Endothelial cell of umbilical vein (primary cell): Measurements from ENCODE around the gene TDRKH. TPM values are rescaled to one million over a fixed set of nuclear protein-coding genes. Genes with fewer than 3 reads are reported as not detected.
A peak's percentile ranks its signal among the peaks of the same experiment; 100 is the strongest.

ENCODE experiments used
- BruUV-seq: library from RNA; stranded (reverse); fragments of 400-500 nt; replicated peaks from 2 replicates; lab custom pipeline; 2021; lab: Mats Ljungman, UMichigan
- CTCF ChIA-PET: fragments of 300-600, 350-600 bp; sonication (Branson Sonifier 250); formaldehyde crosslinking; loops from one replicate; lab custom pipeline; 2021; ENCODE audit warnings: antibody characterized with exemption, inconsistent platforms; lab: Charles Lee
- POLR2A ChIA-PET: fragments of 300-600, 350-600 bp; sonication (Branson Sonifier 250); formaldehyde crosslinking; loops from one replicate; lab custom pipeline; 2021; ENCODE audit warnings: antibody characterized with exemption, inconsistent platforms; lab: Charles Lee
- DNase-seq: peaks from one replicate; pipeline ENCODE4 v3.0.0-alpha.2; 2011; ENCODE audit warnings: low read depth, low spot score
- FAIRE-seq: peaks from 2 replicates; lab custom pipeline; 2011; peaks lifted over from hg19 to GRCh38; lab: Jason Lieb, UNC
- H2AFZ ChIP-seq: 2 replicates; pipeline ENCODE4 v1.6.0; 2012; ENCODE audit warnings: low read depth, low read length, control low read depth, inconsistent platforms
- H3K27ac ChIP-seq: 2 replicates; pipeline ENCODE4 v1.5.1; 2011; ENCODE audit warnings: low read depth, mild to moderate bottlenecking, control low read depth, low read length, moderate library complexity; ENCODE audit not compliant: insufficient read depth
- H3K27me3 ChIP-seq, 2 experiments: 2 replicates each; pipeline versions ENCODE4 v1.6.0 to v1.6.1; 2011; ENCODE audit warnings: low read length in 2 of 2, mixed read lengths in 1 of 2; ENCODE audit not compliant: control insufficient read depth in 2 of 2, insufficient read depth in 2 of 2
- H3K36me3 ChIP-seq, 2 experiments: 2 replicates in 1 of 2; 3 replicates in 1 of 2; pipeline ENCODE4 v1.5.1; 2011; ENCODE audit warnings: low read length in 2 of 2, mild to moderate bottlenecking in 1 of 2, moderate library complexity in 1 of 2; ENCODE audit not compliant: control insufficient read depth in 2 of 2, insufficient read depth in 2 of 2; ENCODE audit errors: extremely low read depth in 1 of 2
- H3K4me1 ChIP-seq: 3 replicates; pipeline ENCODE4 v1.5.1; 2011; ENCODE audit warnings: mild to moderate bottlenecking, low read length; ENCODE audit not compliant: control insufficient read depth, insufficient read depth; ENCODE audit errors: extremely low read depth
- H3K4me2 ChIP-seq: 2 replicates; pipeline ENCODE4 v1.6.1; 2011; ENCODE audit warnings: low read length, control low read depth, mixed read lengths; ENCODE audit not compliant: insufficient read depth
- H3K4me3 ChIP-seq, 3 experiments: fragments of 200-600 bp in 1 of 3; sonication (generic), shearing (Covaris generic) in 1 of 3; replicated peaks in 1 of 3; 2 replicates each; pipeline ENCODE4 v1.5.1; 2011 to 2016; ENCODE audit warnings: control low read depth in 3 of 3, low read length in 3 of 3, mild to moderate bottlenecking in 2 of 3, inconsistent platforms in 1 of 3, low read depth in 1 of 3, moderate library complexity in 1 of 3; ENCODE audit not compliant: insufficient read depth in 1 of 3
- H3K79me2 ChIP-seq: 2 replicates; pipeline ENCODE4 v1.6.0; 2012; ENCODE audit warnings: low read length, inconsistent platforms; ENCODE audit not compliant: control insufficient read depth, insufficient read depth
- H3K9ac ChIP-seq: replicated peaks from 2 replicates; pipeline ENCODE3; 2011; ENCODE audit warnings: low read length, control low read depth; ENCODE audit not compliant: insufficient read depth; ENCODE audit errors: extremely low read depth
- H3K9me1 ChIP-seq: replicated peaks from 3 replicates; pipeline ENCODE4 v1.6.0; 2011; ENCODE audit warnings: mild to moderate bottlenecking, low read length; ENCODE audit not compliant: control insufficient read depth, insufficient read depth; ENCODE audit errors: extremely low read depth
- H3K9me3 ChIP-seq: replicated peaks from 2 replicates; pipeline ENCODE4 v1.5.1; 2012; ENCODE audit warnings: low read length, inconsistent platforms; ENCODE audit not compliant: control insufficient read depth, insufficient read depth
- H4K20me1 ChIP-seq: replicated peaks from 2 replicates; pipeline ENCODE3; 2011; ENCODE audit warnings: mild to moderate bottlenecking, low read length; ENCODE audit not compliant: control insufficient read depth, insufficient read depth; ENCODE audit errors: extremely low read depth
- EZH2 ChIP-seq: IDR thresholded peaks from 2 replicates; pipeline ENCODE4 v1.6.1; 2012; ENCODE audit warnings: borderline replicate concordance, low read depth, mild to moderate bottlenecking, moderate library complexity, low read length, inconsistent platforms; ENCODE audit not compliant: severe bottlenecking
- FOS ChIP-seq: IDR thresholded peaks from 2 replicates; pipeline ENCODE4 v1.6.1; 2011; ENCODE audit warnings: mild to moderate bottlenecking, low read length, moderate library complexity, borderline replicate concordance; ENCODE audit not compliant: insufficient read depth
- GATA2 ChIP-seq: IDR thresholded peaks from 2 replicates; pipeline ENCODE4 v1.7.0; 2011; ENCODE audit warnings: low read depth, mild to moderate bottlenecking, moderate library complexity, mixed read lengths, low read length; ENCODE audit not compliant: insufficient read length, insufficient read depth
- JUN ChIP-seq: IDR thresholded peaks from 2 replicates; pipeline ENCODE4 v1.6.1; 2011; ENCODE audit warnings: borderline replicate concordance, low read depth; ENCODE audit not compliant: insufficient read length, insufficient read depth
- MYC ChIP-seq: IDR thresholded peaks from one replicate; pipeline ENCODE4 v1.6.1; 2011; ENCODE audit warnings: mild to moderate bottlenecking, low read depth, low read length
- POLR2A ChIP-seq: IDR thresholded peaks from 2 replicates; pipeline ENCODE4 v1.6.1; 2012; ENCODE audit warnings: low read depth, mild to moderate bottlenecking, control low read depth, low read length
- POLR2AphosphoS5 ChIP-seq: IDR thresholded peaks from 2 replicates; pipeline ENCODE4 v1.6.1; 2012; ENCODE audit warnings: low read depth, mild to moderate bottlenecking, control low read depth, low read length, moderate library complexity; ENCODE audit not compliant: insufficient read depth
- dilution Hi-C: fragments of 300-500 bp; cut with MboI; formaldehyde crosslinking; loops from one replicate; pipeline ENCODE4 v1.15.0; 2019; ENCODE audit warnings: low sequenced_read_pairs; ENCODE audit not compliant: extremely low pct_ligation_motif_present
- intact Hi-C: fragments of 100-400 bp; cut with micrococcal nuclease; formaldehyde crosslinking; loops from one replicate; pipeline ENCODE4 v1.10.0; 2022
- polyA plus RNA-seq, 4 experiments: library from polyadenylated mRNA; depleted of rRNA in 3 of 4; stranded (reverse) in 3 of 4; unstranded in 1 of 4; fragments of >200 nt; gene quantifications; 2 replicates each; pipeline versions ENCODE4 v1.2.1 to v1.2.3, GENCODE V29; 2011 to 2012; ENCODE audit warnings: missing spikeins in 1 of 4
- total RNA-seq: library from RNA; stranded (reverse); gene quantifications from 2 replicates; pipeline ENCODE4 v1.2.3, GENCODE V29; 2021
- TF ChIP-seq, protein P1 (sequence below), 2 donors: IDR thresholded peaks; 1 replicate in 1 of 2; 2 replicates in 1 of 2; pipeline ENCODE4 v1.5.1; 2011; ENCODE audit warnings: low read length in 2 of 2, mild to moderate bottlenecking in 2 of 2, moderate library complexity in 2 of 2, control low read depth in 1 of 2, inconsistent platforms in 1 of 2, low read depth in 1 of 2; ENCODE audit not compliant: insufficient read depth in 1 of 2; ENCODE audit errors: extremely low read depth in 1 of 2
- TF ChIP-seq, protein P2 (sequence below): IDR thresholded peaks from 2 replicates; pipeline ENCODE4 v1.6.1; 2011; ENCODE audit not compliant: insufficient read depth, insufficient read length

Gene TDRKH
- total and polyA plus RNA-seq, 2 donors (not counting 3 experiments of a cell fraction or from before 2014, with no cell fraction given), result 3.9 to 9.6 TPM

DNA sequence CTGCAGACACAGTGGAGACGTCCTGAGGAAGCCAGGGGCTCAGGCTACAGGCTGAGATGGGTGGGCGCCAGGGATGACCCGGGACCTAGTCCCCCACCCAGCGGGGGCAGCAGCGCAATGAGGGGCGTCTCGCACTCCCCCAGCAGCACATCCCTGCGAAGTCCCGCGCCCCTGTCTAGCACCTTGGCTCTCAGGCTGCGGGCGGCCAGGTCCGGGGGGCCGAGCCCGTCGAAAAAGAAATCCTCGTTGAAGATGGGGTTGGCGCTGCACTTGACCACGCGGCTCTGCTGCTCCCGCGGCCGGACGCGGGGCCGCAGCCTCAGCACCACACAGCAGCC lies 47.6 kb upstream of the TDRKH start:
- H3K9me1 ChIP-seq, result no peaks in the 10 kb centered on the region
- intact Hi-C loops, result loop anchor here (5.0 kb wide), 2 partner anchors 491 to 536 kb away; partner anchors contain the start of gene RFX5
- peaks cover 12% of the 10 kb centered on the region for H3K4me1 ChIP-seq
- dilution Hi-C loops, result no loop called here
- no peaks in the 10 kb centered on the region for H3K79me2 ChIP-seq
- no peaks in the 10 kb centered on the region for H4K20me1 ChIP-seq
- CTCF ChIA-PET, result interaction anchor here (1.2 to 2.3 kb wide), 3 partner anchors 44 to 164 kb away, joined by 5 to 15 read pairs (median 8); no protein-coding TSS in a partner anchor
- peaks cover 7 to 9% of the 10 kb centered on the region in 2 experiments for H3K27me3 ChIP-seq
- BruUV-seq, result no TSS peak
- no peaks in the 10 kb centered on the region for H3K9me3 ChIP-seq
- peak overlapping the region; percentile 78 for H2AFZ ChIP-seq
- H3K36me3 ChIP-seq, result no peaks in the 10 kb centered on the region
- no peak overlapping the region for H3K27ac ChIP-seq
- H3K4me3 ChIP-seq, result no peak overlapping the region
- POLR2A ChIA-PET, result no interaction called here
- H3K9ac ChIP-seq, result no peak overlapping the region
- peak overlapping the region; percentile 50 for H3K4me2 ChIP-seq
- FAIRE-seq, result no peak
- no peak for DNase-seq
- TF ChIP-seq, protein P1, sequence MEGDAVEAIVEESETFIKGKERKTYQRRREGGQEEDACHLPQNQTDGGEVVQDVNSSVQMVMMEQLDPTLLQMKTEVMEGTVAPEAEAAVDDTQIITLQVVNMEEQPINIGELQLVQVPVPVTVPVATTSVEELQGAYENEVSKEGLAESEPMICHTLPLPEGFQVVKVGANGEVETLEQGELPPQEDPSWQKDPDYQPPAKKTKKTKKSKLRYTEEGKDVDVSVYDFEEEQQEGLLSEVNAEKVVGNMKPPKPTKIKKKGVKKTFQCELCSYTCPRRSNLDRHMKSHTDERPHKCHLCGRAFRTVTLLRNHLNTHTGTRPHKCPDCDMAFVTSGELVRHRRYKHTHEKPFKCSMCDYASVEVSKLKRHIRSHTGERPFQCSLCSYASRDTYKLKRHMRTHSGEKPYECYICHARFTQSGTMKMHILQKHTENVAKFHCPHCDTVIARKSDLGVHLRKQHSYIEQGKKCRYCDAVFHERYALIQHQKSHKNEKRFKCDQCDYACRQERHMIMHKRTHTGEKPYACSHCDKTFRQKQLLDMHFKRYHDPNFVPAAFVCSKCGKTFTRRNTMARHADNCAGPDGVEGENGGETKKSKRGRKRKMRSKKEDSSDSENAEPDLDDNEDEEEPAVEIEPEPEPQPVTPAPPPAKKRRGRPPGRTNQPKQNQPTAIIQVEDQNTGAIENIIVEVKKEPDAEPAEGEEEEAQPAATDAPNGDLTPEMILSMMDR (IDR thresholded peaks at IDR 0.05; ENCODE audit: extremely low read depth in 1 of 2, insufficient read depth in 1 of 2, low read depth in 1 of 2, low read length in 2 of 2), result no peak
- no peak for TF ChIP-seq MYC
- no peak for TF ChIP-seq POLR2AphosphoS5
- TF ChIP-seq, protein P2, sequence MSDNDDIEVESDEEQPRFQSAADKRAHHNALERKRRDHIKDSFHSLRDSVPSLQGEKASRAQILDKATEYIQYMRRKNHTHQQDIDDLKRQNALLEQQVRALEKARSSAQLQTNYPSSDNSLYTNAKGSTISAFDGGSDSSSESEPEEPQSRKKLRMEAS, result no peak
- TF ChIP-seq GATA2, result no peak
- no peak for TF ChIP-seq EZH2
- TF ChIP-seq JUN, result no peak
- TF ChIP-seq POLR2A, result no peak
- TF ChIP-seq FOS, result no peak
